GM12878 (cell line): ENCODE data around the gene SEC16A. TPM values are rescaled to one million over a fixed set of nuclear protein-coding genes. Genes with fewer than 3 reads are reported as not detected.

Experiments
- ATAC-seq: fragments of 200-7000 bp; cut with Tn5 transposase; 3 replicates; pipeline ENCODE4 v1.9.1; 2020; ENCODE audit warnings: mild to moderate bottlenecking, moderate library complexity
- BruUV-seq: library from RNA; stranded (reverse); fragments of 400-500 nt; replicated peaks from 2 replicates; lab custom pipeline; 2021; lab: Mats Ljungman, UMichigan
- CTCF ChIA-PET: fragments of 300-600 bp; sonication (Branson Sonifier 250); formaldehyde crosslinking; extraction: SDS; loops from one replicate; lab custom pipeline; 2021; ENCODE audit warnings: inconsistent platforms; lab: Yijun Ruan, JAX
- POLR2A ChIA-PET: fragments of 350-600 bp; formaldehyde crosslinking; extraction: SDS; loops from one replicate; lab custom pipeline; 2021; ENCODE audit warnings: inconsistent platforms; lab: Charles Lee
- RAD21 ChIA-PET: fragments of 300-600 bp; sonication (Branson Sonifier 250); formaldehyde crosslinking; loops from one replicate; lab custom pipeline; 2023; ENCODE audit warnings: antibody characterized with exemption; ENCODE audit not compliant: unreplicated experiment; lab: Charles Lee
- SMC1A ChIA-PET: fragments of 300-600 bp; sonication (Branson Sonifier 250); formaldehyde crosslinking; loops from one replicate; lab custom pipeline; 2023; ENCODE audit not compliant: unreplicated experiment, uncharacterized antibody; lab: Charles Lee
- DNase-seq: peaks from one replicate; pipeline ENCODE4 v3.0.0-alpha.2; 2011; ENCODE audit warnings: low read depth, low spot score
- FAIRE-seq: peaks from 3 replicates; lab custom pipeline; 2011; peaks lifted over from hg19 to GRCh38; lab: Jason Lieb, UNC
- H2AFZ ChIP-seq: 2 replicates; pipeline ENCODE4 v1.6.0; 2011; ENCODE audit warnings: low read depth, low read length, control low read depth; ENCODE audit not compliant: control insufficient read depth
- H3K27ac ChIP-seq: 2 replicates; pipeline ENCODE4 v1.5.1; 2011; ENCODE audit warnings: control low read depth; ENCODE audit not compliant: control insufficient read depth, insufficient read depth
- H3K27me3 ChIP-seq, 2 experiments: replicated peaks in 1 of 2; 2 replicates each; pipeline versions ENCODE4 v1.6.0 to v1.6.1; 2011; ENCODE audit warnings: low read length in 1 of 2; ENCODE audit not compliant: control insufficient read depth in 2 of 2, insufficient read depth in 2 of 2
- H3K36me3 ChIP-seq, 2 experiments: 2 replicates each; pipeline ENCODE4 v1.5.1; 2011; ENCODE audit warnings: low read length in 1 of 2; ENCODE audit not compliant: control insufficient read depth in 2 of 2, insufficient read depth in 2 of 2
- H3K4me1 ChIP-seq: 2 replicates; pipeline ENCODE4 v1.6.1; 2011; ENCODE audit warnings: mild to moderate bottlenecking, low read length, moderate library complexity, mixed read lengths; ENCODE audit not compliant: control insufficient read depth, insufficient read depth
- H3K4me2 ChIP-seq: 2 replicates; pipeline ENCODE4 v1.6.0; 2011; ENCODE audit warnings: control low read depth; ENCODE audit not compliant: control insufficient read depth, insufficient read depth
- H3K4me3 ChIP-seq: fragments of 200-600 bp; sonication (generic); 2 replicates; pipeline ENCODE4 v1.5.1; 2016
- H3K79me2 ChIP-seq: 2 replicates; pipeline ENCODE4 v1.6.0; 2011; ENCODE audit warnings: low read length; ENCODE audit not compliant: control insufficient read depth, insufficient read depth
- H3K9ac ChIP-seq: 2 replicates; pipeline ENCODE4 v1.8.0; 2011; ENCODE audit warnings: low read length, control low read depth, mixed read lengths; ENCODE audit not compliant: control insufficient read depth, insufficient read depth
- H3K9me3 ChIP-seq: replicated peaks from 3 replicates; pipeline ENCODE4 v1.5.1; 2011; ENCODE audit warnings: mild to moderate bottlenecking, low read length; ENCODE audit not compliant: control insufficient read depth, insufficient read depth
- H4K20me1 ChIP-seq: 2 replicates; pipeline ENCODE4 v1.6.0; 2011; ENCODE audit not compliant: control insufficient read depth, insufficient read depth
- BCL11A ChIP-seq: IDR thresholded peaks from 2 replicates; pipeline ENCODE4 v1.6.1; 2011; ENCODE audit warnings: low read depth, low read length
- CHD2 ChIP-seq: IDR thresholded peaks from 2 replicates; pipeline ENCODE4 v1.6.1; 2011; ENCODE audit warnings: low read depth, low read length, improper control_type of control experiment, borderline replicate concordance
- EED ChIP-seq: sonication (generic); IDR thresholded peaks from 2 replicates; pipeline ENCODE4 v1.6.1; 2016; ENCODE audit warnings: antibody characterized with exemption, low read depth
- EZH2 ChIP-seq: IDR thresholded peaks from 2 replicates; pipeline ENCODE4 v1.6.1; 2012; ENCODE audit warnings: low read depth, mild to moderate bottlenecking, control low read depth, inconsistent platforms, low read length, borderline replicate concordance; ENCODE audit not compliant: control insufficient read depth
- HDGF ChIP-seq: fragments of 450-650 bp; IDR thresholded peaks from 2 replicates; pipeline ENCODE4 v1.6.1; 2016; ENCODE audit warnings: antibody characterized with exemption
- NR2C1 ChIP-seq: fragments of 450-650 bp; IDR thresholded peaks from 2 replicates; pipeline ENCODE4 v1.6.1; 2017; ENCODE audit warnings: antibody characterized with exemption, mild to moderate bottlenecking, moderate library complexity
- POLR2A ChIP-seq: IDR thresholded peaks from 2 replicates; pipeline ENCODE4 v1.6.1; 2011; ENCODE audit warnings: low read depth, mild to moderate bottlenecking, low read length
- SP1 ChIP-seq: IDR thresholded peaks from one replicate; pipeline ENCODE4 v1.6.1; 2011; ENCODE audit warnings: low read depth, low read length
- SPI1 ChIP-seq: IDR thresholded peaks from 2 replicates; pipeline ENCODE4 v1.6.1; 2011; ENCODE audit warnings: low read depth, mild to moderate bottlenecking, low read length, moderate library complexity, borderline replicate concordance; ENCODE audit not compliant: insufficient read depth
- SREBF1 ChIP-seq: IDR thresholded peaks from 2 replicates; pipeline ENCODE4 v1.6.1; 2012; ENCODE audit warnings: mild to moderate bottlenecking, low read length
- STAT3 ChIP-seq: IDR thresholded peaks from 2 replicates; pipeline ENCODE4 v1.6.1; 2011; ENCODE audit warnings: low read depth, low read length, improper control_type of control experiment
- WGBS: methylation state at CpG from one replicate; pipeline ENCODE4 v1.1.6; 2016; ENCODE audit warnings: low lambda C conversion rate; ENCODE audit not compliant: insufficient replicate concordance, insufficient coverage; ENCODE audit errors: missing lambda C conversion rate; 5-methylcytosine and 5-hydroxymethylcytosine counted together
- in situ Hi-C: fragments of 300-500 bp; cut with MboI; formaldehyde crosslinking; loops from 9 replicates; pipeline ENCODE4 v1.14.3; 2018; ENCODE audit warnings: mixed read lengths
- intact Hi-C: fragments of 100-400 bp; cut with micrococcal nuclease; formaldehyde crosslinking; loops from one replicate; pipeline ENCODE4 v1.14.2; 2022; ENCODE audit not compliant: unreplicated experiment
- polyA plus RNA-seq, 11 experiments: library from polyadenylated mRNA; depleted of rRNA in 4 of 11; unstranded in 6 of 11; stranded (reverse) in 5 of 11; fragments of >200 nt; fragmentation: Nextera tagmentation in 4 of 11; fragmentation: Illumina TruSeq in 1 of 11; extraction: Ambion mirVana in 4 of 11; extraction: Trizol in 1 of 11; gene quantifications; 1 replicate in 1 of 11; 2 replicates in 10 of 11; pipeline versions ENCODE4 v1.2.1 to v1.2.3, GENCODE V29; 2011 to 2016; ENCODE audit warnings: inconsistent platforms in 2 of 11, missing spikeins in 2 of 11, low read depth in 1 of 11
- total RNA-seq, 4 experiments: library from RNA; depleted of rRNA in 3 of 4; stranded (reverse); fragments of >200 nt in 3 of 4; fragmentation: Illumina TruSeq in 1 of 4; extraction: Trizol in 1 of 4; gene quantifications; 2 replicates each; pipeline versions ENCODE4 v1.2.1 to v1.2.3, GENCODE V29; 2013 to 2021
- TF ChIP-seq, protein P1 (sequence below): fragments of 450-650 bp; IDR thresholded peaks from 2 replicates; pipeline ENCODE4 v1.6.1; 2017; ENCODE audit warnings: mild to moderate bottlenecking
- TF ChIP-seq, protein P2 (sequence below): fragments of 150-350 bp; IDR thresholded peaks from 2 replicates; pipeline ENCODE4 v1.6.1; 2014; ENCODE audit warnings: mild to moderate bottlenecking, low read depth, low read length

The SEC16A gene
- total and polyA plus RNA-seq, 10 of the 15 experiments (the other 5 are each of a cell fraction or from before 2014, with no cell fraction given) = 9.9 to 59.1 (median 21.7) TPM

DNA sequence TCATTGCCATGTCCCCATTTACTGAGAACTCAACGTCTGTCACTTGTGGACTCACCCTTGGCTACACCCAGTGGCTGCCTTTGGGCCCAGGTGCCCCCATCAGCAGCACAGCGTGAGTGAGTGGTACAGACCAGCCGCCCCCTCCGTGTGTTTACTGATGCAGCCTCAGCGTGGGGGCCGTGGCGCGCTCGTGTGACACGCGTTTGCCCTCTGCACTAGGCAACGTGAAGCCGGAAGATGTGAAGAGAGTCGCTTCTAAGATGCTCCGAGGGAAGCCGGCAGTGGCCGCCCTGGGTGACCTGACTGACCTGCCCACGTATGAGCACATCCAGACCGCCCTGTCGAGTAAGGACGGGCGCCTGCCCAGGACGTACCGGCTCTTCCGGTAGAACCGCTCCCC is 60.0 kb downstream of the SEC16A start:
- in situ Hi-C loops = no loop called here
- RAD21 ChIA-PET = no interaction called here
- BruUV-seq = no TSS peak

DNA sequence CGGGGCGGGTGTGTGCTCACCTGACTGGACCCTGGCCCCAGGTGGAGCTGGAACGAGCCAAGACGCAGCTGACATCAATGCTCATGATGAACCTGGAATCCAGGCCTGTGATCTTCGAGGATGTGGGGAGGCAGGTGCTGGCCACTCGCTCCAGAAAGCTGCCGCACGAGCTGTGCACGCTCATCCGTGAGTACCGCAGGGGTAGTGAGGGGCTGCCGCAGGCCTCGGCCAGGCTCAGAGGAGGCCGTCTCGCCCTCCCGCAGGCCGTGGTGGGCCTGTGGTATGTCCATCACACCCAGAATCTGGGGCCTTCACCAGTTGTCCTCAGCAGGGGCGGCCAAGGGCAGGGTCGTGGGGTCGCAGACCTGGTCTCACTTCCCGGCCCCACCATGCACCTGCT is 61.0 kb downstream of the SEC16A start:
- Histone ChIP-seq H3K79me2 (no peaks in the 10 kb centered on the region), H3K36me3 (peaks cover 29 to 31% of the 10 kb centered on the region in 2 experiments; a peak in 3 of 4 replicates), H3K4me3 (no peak overlapping the region)
- RAD21 ChIA-PET = interaction anchor here (0.7 kb wide), 1 partner anchor 204 kb away, joined by 3 read pairs; no protein-coding TSS in a partner anchor
- SMC1A ChIA-PET = no interaction called here
- POLR2A ChIA-PET = no interaction called here
- TF ChIP-seq SPI1 (no peak), STAT3 (no peak), POLR2A (peak; percentile 49; the same call in 1 of the 2 replicates), SP1 (no peak)
- TF ChIP-seq, protein P1, sequence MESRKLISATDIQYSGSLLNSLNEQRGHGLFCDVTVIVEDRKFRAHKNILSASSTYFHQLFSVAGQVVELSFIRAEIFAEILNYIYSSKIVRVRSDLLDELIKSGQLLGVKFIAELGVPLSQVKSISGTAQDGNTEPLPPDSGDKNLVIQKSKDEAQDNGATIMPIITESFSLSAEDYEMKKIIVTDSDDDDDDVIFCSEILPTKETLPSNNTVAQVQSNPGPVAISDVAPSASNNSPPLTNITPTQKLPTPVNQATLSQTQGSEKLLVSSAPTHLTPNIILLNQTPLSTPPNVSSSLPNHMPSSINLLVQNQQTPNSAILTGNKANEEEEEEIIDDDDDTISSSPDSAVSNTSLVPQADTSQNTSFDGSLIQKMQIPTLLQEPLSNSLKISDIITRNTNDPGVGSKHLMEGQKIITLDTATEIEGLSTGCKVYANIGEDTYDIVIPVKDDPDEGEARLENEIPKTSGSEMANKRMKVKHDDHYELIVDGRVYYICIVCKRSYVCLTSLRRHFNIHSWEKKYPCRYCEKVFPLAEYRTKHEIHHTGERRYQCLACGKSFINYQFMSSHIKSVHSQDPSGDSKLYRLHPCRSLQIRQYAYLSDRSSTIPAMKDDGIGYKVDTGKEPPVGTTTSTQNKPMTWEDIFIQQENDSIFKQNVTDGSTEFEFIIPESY = no peak
- TF ChIP-seq, all 136 proteins: peak for 1
- H4K20me1 ChIP-seq = no peaks in the 10 kb centered on the region
- CTCF ChIA-PET = no interaction called here
- no peaks in the 10 kb centered on the region for H3K9me3 ChIP-seq
- in situ Hi-C loops = no loop called here
- H3K4me2 ChIP-seq = no peak overlapping the region
- H3K27me3 ChIP-seq = no peaks in the 10 kb centered on the region
- no TSS peak for BruUV-seq
- H3K27ac ChIP-seq = no peak overlapping the region
- H2AFZ ChIP-seq = no peak overlapping the region
- ATAC-seq (no peak), FAIRE-seq (no peak), DNase-seq (no peak)
- H3K4me1 ChIP-seq = no peaks in the 10 kb centered on the region
- intact Hi-C loops = no loop called here
- WGBS = 98% methylated on average over 21 of the region's 21 CpGs
- H3K9ac ChIP-seq = no peak overlapping the region

More for the DNA sequence above, 60.0 kb downstream of the SEC16A start:
- Histone ChIP-seq H4K20me1 (no peaks in the 10 kb centered on the region), H2AFZ (no peak overlapping the region), H3K27me3 (no peaks in the 10 kb centered on the region), H3K4me3 (no peak overlapping the region), H3K27ac (no peak overlapping the region), H3K79me2 (no peaks in the 10 kb centered on the region), H3K36me3 (peaks cover 25 to 26% of the 10 kb centered on the region in 2 experiments; a peak in 3 of 4 replicates), H3K4me2 (no peak overlapping the region), H3K9ac (no peak overlapping the region), H3K4me1 (no peaks in the 10 kb centered on the region), H3K9me3 (no peaks in the 10 kb centered on the region)
- SMC1A ChIA-PET = no interaction called here
- CTCF ChIA-PET = no interaction called here
- ATAC-seq (no peak), FAIRE-seq (no peak), DNase-seq (no peak)
- TF ChIP-seq SREBF1 = no peak
- no peak for TF ChIP-seq EED
- TF ChIP-seq EZH2 = no peak
- TF ChIP-seq BCL11A = no peak
- TF ChIP-seq, protein P2, sequence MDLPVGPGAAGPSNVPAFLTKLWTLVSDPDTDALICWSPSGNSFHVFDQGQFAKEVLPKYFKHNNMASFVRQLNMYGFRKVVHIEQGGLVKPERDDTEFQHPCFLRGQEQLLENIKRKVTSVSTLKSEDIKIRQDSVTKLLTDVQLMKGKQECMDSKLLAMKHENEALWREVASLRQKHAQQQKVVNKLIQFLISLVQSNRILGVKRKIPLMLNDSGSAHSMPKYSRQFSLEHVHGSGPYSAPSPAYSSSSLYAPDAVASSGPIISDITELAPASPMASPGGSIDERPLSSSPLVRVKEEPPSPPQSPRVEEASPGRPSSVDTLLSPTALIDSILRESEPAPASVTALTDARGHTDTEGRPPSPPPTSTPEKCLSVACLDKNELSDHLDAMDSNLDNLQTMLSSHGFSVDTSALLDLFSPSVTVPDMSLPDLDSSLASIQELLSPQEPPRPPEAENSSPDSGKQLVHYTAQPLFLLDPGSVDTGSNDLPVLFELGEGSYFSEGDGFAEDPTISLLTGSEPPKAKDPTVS = no peak
- no peak for TF ChIP-seq HDGF
- TF ChIP-seq CHD2 = no peak
- no peak for TF ChIP-seq NR2C1
- over 99% methylated on average over 26 of the region's 26 CpGs for WGBS
- POLR2A ChIA-PET = no interaction called here
- intact Hi-C loops = no loop called here
